BJ (cell line): ENCODE measurements around the gene EMC8. TPM values are rescaled to one million over a fixed set of nuclear protein-coding genes. Genes with fewer than 3 reads are reported as not detected.

Source experiments
- CTCF ChIA-PET: fragments of 350-600 bp; formaldehyde crosslinking; extraction: SDS; loops from one replicate; lab custom pipeline; 2021; ENCODE audit warnings: antibody characterized with exemption, inconsistent platforms; lab: Yijun Ruan, JAX
- POLR2A ChIA-PET: fragments of 300-600 bp; sonication (Branson Sonifier 250); formaldehyde crosslinking; extraction: SDS; loops from one replicate; lab custom pipeline; 2021; ENCODE audit warnings: antibody characterized with exemption; lab: Charles Lee
- DNase-seq: peaks from one replicate; pipeline ENCODE4 v3.0.0-alpha.2; 2011; ENCODE audit warnings: low read depth
- H3K27me3 ChIP-seq: 2 replicates; pipeline ENCODE4 v1.6.0; 2011; ENCODE audit warnings: low read length; ENCODE audit not compliant: control insufficient read depth, insufficient read depth
- H3K36me3 ChIP-seq: 2 replicates; pipeline ENCODE4 v1.5.1; 2011; ENCODE audit warnings: low read length; ENCODE audit not compliant: control insufficient read depth, insufficient read depth
- H3K4me3 ChIP-seq: 2 replicates; pipeline ENCODE4 v1.5.1; 2011; ENCODE audit warnings: low read depth, mild to moderate bottlenecking, control low read depth, low read length
- CTCF ChIP-seq: IDR thresholded peaks from 2 replicates; pipeline ENCODE4 v1.5.1; 2011; ENCODE audit warnings: low read depth, mild to moderate bottlenecking, control low read depth, inconsistent platforms, low read length, moderate library complexity; ENCODE audit not compliant: insufficient read depth
- polyA plus RNA-seq: library from polyadenylated mRNA; depleted of rRNA; stranded (reverse); fragments of >200 nt; gene quantifications from 2 replicates; pipeline ENCODE4 v1.2.3, GENCODE V29; 2011

The EMC8 gene
- polyA plus RNA-seq, 1 experiment, result 36.9 TPM

DNA sequence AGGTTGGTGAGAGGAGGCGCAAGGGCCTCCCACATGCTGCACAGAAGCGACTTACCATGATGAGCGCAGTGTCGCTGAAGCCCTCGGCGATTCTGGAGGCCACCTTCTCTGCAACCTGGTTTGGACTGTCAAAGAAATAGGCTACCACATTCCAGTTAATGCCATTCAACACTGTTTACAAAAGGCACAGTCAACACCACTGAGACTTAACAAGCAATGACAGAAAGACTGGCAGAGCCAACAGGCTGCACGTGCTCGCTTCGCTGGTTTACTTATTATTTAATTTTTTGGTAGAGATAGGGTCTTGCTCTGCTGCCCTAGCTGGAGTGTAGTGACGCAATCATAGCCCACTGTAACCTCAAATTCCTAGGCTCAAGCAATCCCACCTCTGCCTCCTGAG is 18.2 kb downstream of the EMC8 start:
- H3K4me3 ChIP-seq, result no peak overlapping the region
- no peaks in the 10 kb centered on the region for H3K27me3 ChIP-seq
- CTCF ChIA-PET, result no interaction called here
- no peak for DNase-seq
- peaks cover 27% of the 10 kb centered on the region for H3K36me3 ChIP-seq
- POLR2A ChIA-PET, result no interaction called here
- TF ChIP-seq CTCF, result no peak

DNA sequence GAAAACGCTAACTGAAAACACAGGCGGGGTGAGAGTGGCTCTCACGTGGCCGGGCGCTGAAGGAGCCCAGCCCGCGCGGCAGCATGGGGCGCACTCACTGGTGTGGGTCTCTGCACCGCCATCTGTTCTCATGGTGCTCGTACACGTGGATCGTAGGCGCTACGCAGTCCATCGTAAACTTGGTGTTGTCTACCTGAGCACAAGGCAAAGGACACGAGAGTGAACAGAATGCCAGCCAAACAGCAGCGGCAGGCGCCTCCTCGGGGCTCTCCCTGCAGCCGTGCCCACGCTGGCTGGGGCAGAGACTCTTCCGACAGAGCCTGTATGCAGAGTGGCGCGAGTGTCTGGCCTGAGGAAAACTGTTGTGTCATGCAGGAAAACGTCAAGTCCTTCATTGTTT is 19.1 kb downstream of the EMC8 start:
- H3K36me3 ChIP-seq, result peaks cover 27% of the 10 kb centered on the region
- no peak for TF ChIP-seq CTCF
- POLR2A ChIA-PET, result no interaction called here

GRCh38 chr16:85778873-85779272 is 20.5 kb downstream of the EMC8 start:
- POLR2A ChIA-PET, result no interaction called here
- Histone ChIP-seq H3K4me3 (no peak overlapping the region), H3K36me3 (peaks cover 24% of the 10 kb centered on the region)

More for the DNA sequence above, 19.1 kb downstream of the EMC8 start:
- H3K27me3 ChIP-seq, result no peaks in the 10 kb centered on the region
- H3K4me3 ChIP-seq, result no peak overlapping the region
- no peak for DNase-seq
- CTCF ChIA-PET, result interaction anchor here (0.6 kb wide), 1 partner anchor 9 kb away, joined by 4 read pairs; no protein-coding TSS in a partner anchor

GRCh38 chr16:85777583-85778310 is 21.6 kb downstream of the EMC8 start:
- DNase-seq, result no peak
- no peak for TF ChIP-seq CTCF
- Histone ChIP-seq H3K4me3 (no peak overlapping the region), H3K27me3 (no peaks in the 10 kb centered on the region), H3K36me3 (peaks cover 22% of the 10 kb centered on the region)
- POLR2A ChIA-PET, result no interaction called here
- CTCF ChIA-PET, result interaction anchor here (0.6 kb wide), 1 partner anchor 565 kb away, joined by 3 read pairs; no protein-coding TSS in a partner anchor

More at GRCh38 chr16:85778873-85779272, 20.5 kb downstream of the EMC8 start:
- CTCF ChIA-PET, result interaction anchor here (1.1 kb wide), 1 partner anchor 11 kb away, joined by 3 read pairs; no protein-coding TSS in a partner anchor
- DNase-seq, result no peak
- no peaks in the 10 kb centered on the region for H3K27me3 ChIP-seq
- no peak for TF ChIP-seq CTCF

- no peak overlapping the region for H3K4me3 ChIP-seq
- CTCF ChIA-PET, result no interaction called here
- H3K27me3 ChIP-seq, result no peaks in the 10 kb centered on the region
- no peak for DNase-seq
- H3K36me3 ChIP-seq, result peaks cover 12% of the 10 kb centered on the region
- no peak for TF ChIP-seq CTCF
- POLR2A ChIA-PET, result no interaction called here
These were observed 24.5 kb downstream of the EMC8 start for GRCh38 chr16:85774811-85775210.
